ENCODE data around the gene TLCD3A.
"Not testable (repeated sequence)": the region's sequence is repeated elsewhere in the genome, so short reads cannot be mapped to it uniquely, and the experiment has no call there.

The TLCD3A gene

DNA sequence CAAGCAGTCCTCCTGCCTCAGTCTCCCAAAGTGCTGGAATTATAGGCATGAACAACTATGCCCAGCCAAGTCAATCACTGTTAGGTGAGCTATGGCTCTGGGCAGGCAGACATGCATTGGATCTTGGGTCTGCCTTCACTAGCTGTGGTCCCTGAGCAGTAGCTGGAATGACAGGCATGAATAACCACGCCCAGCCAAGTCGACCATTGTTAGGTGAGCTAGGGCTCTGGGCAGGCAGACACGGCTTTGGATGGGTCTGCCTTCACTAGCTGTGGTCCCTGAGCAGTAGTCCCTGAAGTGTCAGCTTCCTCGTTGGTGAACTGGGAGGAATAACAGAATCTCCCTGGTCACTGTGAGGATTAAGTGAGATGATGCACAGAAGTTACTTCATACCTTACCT is 56.2 kb downstream of the TLCD3A start:
- no peak for DNase-seq (ENCODE audit: low read depth in 2 of 2)

DNA sequence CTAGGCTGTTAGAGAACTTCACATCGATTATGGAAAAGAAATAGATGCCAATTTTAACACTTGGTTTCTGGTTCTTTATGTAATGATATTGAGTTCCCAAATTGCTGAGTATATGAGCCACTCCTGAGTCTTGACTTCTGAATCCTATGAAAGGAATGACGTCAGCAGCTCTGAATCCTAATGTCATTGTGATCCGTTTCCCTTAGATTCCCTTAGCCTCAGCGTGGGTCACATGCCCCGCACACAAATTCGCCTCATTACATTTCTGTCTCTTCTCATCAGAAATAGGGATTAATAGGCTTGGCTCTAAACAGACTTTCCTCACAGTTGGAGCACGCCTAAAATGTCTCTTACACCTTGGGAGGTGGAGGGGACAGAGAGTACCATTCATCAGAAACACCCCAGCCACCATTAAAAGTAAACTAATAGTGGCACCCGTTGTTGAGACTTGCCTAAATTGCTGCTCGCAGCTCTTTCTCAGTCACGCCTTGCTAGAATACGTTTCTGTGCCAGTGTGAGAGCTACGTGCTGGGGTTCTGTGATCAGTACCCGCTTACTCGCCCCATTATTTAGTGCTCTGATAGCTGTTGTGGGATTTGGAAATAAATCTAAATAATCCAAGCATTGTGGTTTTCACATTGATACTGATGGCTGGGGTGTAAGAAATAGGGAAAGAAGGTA is 56.9 kb downstream of the TLCD3A start:
- no peak for DNase-seq (ENCODE audit: low read depth in 2 of 2)

DNA sequence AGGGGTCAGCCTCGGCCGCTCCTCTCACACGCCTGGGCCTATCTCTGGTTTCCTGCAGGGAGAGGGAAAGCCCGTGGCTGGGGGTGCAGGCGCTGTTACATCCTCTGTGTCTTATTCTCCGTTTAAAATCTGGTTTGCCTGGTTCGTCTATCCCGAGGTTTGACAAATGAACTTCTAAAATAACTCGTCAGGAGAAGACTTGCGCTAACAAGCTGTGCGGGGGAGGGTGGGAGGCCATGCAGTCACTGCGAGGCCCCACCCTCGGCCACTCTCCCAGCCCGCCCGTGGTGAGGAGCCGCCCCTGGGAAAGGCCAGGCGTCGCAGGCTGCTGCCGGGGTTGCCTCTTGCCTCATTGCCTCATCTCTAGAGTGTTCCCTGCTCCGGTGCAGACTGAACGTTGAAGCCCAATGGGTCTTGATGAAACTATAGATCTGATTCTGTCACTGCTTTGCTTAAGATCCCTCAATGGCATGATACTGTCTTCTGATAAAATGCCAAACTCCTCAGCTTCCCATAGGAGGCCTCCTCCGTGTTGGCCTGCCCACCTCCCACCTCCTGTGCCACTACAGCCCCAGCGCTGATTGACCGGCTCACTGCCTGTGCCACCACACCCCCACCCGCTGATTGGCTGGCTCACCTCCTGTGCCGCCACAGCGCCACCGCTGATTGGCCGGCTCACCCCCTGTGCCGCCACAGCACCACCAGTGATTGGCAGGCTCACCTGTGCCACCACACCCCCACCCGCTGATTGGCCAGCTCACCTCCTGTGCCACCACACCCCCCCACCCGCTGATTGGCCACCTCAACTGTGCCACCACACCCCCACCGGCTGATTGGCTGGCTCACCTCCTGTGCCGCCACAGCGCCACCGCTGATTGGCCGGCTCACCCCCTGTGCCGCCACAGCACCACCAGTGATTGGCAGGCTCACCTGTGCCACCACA is 57.8 kb downstream of the TLCD3A start:
- not testable (repeated sequence) for DNase-seq (ENCODE audit: low read depth in 2 of 2)

DNA sequence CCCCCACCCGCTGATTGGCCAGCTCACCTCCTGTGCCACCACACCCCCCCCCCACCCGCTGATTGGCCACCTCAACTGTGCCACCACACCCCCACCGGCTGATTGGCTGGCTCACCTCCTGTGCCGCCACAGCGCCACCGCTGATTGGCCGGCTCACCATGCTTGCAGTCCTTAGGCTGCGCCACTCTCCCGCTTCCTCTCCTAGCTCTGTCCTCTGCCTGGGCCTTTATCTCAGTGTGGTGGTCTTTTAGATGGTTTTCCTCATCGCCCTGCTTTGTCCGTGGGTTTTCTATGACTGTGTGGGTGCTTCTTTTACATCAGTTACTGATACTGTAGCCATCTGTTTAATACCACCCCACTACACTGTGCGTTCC is 58.5 kb downstream of the TLCD3A start:
- DNase-seq (ENCODE audit: low read depth in 2 of 2), result not testable (repeated sequence)

DNA sequence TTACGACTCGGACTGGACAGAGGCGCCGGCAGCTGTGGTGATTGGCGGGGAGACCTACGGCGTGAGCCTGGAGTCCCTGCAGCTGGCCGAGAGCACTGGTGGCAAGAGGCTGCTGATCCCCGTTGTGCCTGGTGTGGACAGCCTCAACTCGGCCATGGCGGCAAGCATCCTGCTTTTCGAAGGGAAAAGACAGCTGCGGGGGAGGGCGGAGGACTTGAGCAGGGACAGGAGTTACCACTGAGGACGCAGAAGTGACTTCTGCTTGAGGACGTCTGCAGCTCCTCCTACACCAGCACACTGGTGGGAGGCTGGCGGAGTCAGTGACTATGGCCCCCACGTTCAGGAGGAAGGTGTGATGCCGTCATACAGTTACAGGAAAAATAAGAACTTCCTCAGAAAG is 59.4 kb downstream of the TLCD3A start:
- DNase-seq (ENCODE audit: low read depth in 2 of 2), result no peak

DNA sequence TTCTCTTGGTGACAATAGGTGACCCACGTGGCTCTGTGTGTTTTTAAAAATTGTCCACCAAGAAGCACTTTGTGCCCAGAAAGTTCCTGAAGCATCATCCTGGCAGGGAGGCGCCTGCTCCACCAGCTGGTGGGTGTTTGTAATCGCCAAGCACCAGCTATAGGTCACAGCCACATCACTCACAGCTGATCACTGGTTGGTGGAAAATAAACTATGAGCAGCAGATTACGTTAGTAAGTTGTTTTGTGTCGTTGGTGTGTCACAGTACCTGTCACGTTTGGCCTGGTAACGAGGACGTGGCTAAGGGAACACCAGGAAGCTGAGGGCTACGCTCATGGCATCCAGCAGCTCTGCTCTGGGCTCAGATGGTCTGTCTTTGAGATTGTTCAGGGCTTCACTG is 59.9 kb downstream of the TLCD3A start:
- no peak for DNase-seq (ENCODE audit: low read depth in 2 of 2)

Measured in stimulated activated CD8-positive, alpha-beta memory T cell treated with anti-CD3 and anti-CD28 coated beads, Interleukin-15, amount 100 ng/mL, for 4 hours (primary cell).